Gastroesophageal sphincter (tissue), 3 donors: ENCODE data around the gene CNTNAP2.

Source experiments
- EP300 ChIP-seq: sonication (generic); formaldehyde crosslinking; IDR thresholded peaks from one replicate; pipeline ENCODE4 v1.6.1; 2017; ENCODE audit warnings: antibody characterized with exemption, mild to moderate bottlenecking
- POLR2A ChIP-seq, 2 donors: fragments of 450-650 bp; IDR thresholded peaks; one replicate each; pipeline ENCODE4 v1.6.1; 2017; ENCODE audit warnings: antibody characterized with exemption in 2 of 2, mild to moderate bottlenecking in 2 of 2, moderate library complexity in 1 of 2
- POLR2AphosphoS5 ChIP-seq: sonication (generic); formaldehyde crosslinking; IDR thresholded peaks from one replicate; pipeline ENCODE4 v1.6.1; 2017; ENCODE audit warnings: antibody characterized with exemption
- TF ChIP-seq, protein P1 (sequence below), 4 experiments: fragments of 200-600 bp in 2 of 4; fragments of 450-650 bp in 2 of 4; sonication (generic) in 1 of 4; IDR thresholded peaks; one replicate each; pipeline ENCODE4 v1.5.1; 2017 to 2019; ENCODE audit warnings: antibody characterized with exemption in 4 of 4, mild to moderate bottlenecking in 2 of 4, moderate library complexity in 2 of 4

GRCh38 chr7:147818317-147818716 lies 1701.7 kb downstream of the CNTNAP2 start:
- TF ChIP-seq, protein P1, sequence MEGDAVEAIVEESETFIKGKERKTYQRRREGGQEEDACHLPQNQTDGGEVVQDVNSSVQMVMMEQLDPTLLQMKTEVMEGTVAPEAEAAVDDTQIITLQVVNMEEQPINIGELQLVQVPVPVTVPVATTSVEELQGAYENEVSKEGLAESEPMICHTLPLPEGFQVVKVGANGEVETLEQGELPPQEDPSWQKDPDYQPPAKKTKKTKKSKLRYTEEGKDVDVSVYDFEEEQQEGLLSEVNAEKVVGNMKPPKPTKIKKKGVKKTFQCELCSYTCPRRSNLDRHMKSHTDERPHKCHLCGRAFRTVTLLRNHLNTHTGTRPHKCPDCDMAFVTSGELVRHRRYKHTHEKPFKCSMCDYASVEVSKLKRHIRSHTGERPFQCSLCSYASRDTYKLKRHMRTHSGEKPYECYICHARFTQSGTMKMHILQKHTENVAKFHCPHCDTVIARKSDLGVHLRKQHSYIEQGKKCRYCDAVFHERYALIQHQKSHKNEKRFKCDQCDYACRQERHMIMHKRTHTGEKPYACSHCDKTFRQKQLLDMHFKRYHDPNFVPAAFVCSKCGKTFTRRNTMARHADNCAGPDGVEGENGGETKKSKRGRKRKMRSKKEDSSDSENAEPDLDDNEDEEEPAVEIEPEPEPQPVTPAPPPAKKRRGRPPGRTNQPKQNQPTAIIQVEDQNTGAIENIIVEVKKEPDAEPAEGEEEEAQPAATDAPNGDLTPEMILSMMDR (IDR thresholded peaks at IDR 0.05): no peak
- TF ChIP-seq POLR2A (IDR thresholded peaks at IDR 0.05): no peak
- TF ChIP-seq POLR2AphosphoS5: no peak
- TF ChIP-seq EP300: no peak
